HFFc6 (cell line): ENCODE results near the gene ARHGEF7. TPM values are rescaled to one million over a fixed set of nuclear protein-coding genes. Genes with fewer than 3 reads are reported as not detected.

Experiments used
- DNase-seq: peaks from one replicate; pipeline ENCODE4 v3.0.0-alpha.2; 2018
- H3K27ac Mint-ChIP-seq: 2 replicates; pipeline ENCODE4 v1.8.0; 2020; ENCODE audit warnings: mild to moderate bottlenecking, mixed read lengths
- H3K27me3 Mint-ChIP-seq: 2 replicates; pipeline ENCODE4 v1.8.0; 2021; ENCODE audit warnings: mild to moderate bottlenecking, moderate library complexity, mixed read lengths; ENCODE audit not compliant: insufficient read depth
- H3K36me3 Mint-ChIP-seq: 2 replicates; pipeline ENCODE4 v1.8.0; 2021; ENCODE audit warnings: low read depth, mixed read lengths
- H3K4me1 Mint-ChIP-seq: 2 replicates; pipeline ENCODE4 v1.8.0; 2020; ENCODE audit warnings: low read depth, mixed read lengths
- H3K4me3 Mint-ChIP-seq: 2 replicates; pipeline ENCODE4 v1.8.0; 2020; ENCODE audit warnings: mild to moderate bottlenecking, moderate library complexity, mixed read lengths
- H3K9me3 Mint-ChIP-seq: 2 replicates; pipeline ENCODE4 v1.8.0; 2020; ENCODE audit warnings: mild to moderate bottlenecking, mixed read lengths
- total RNA-seq, 6 experiments: library from RNA; stranded (reverse); fragmentation: NEBNext Ultra II Directional; extraction: Animal tissue kit (Norgen Biotek cat#: 25700); gene quantifications; 2 replicates in 1 of 6; 3 replicates in 5 of 6; pipeline ENCODE4 v1.2.3, GENCODE V29; 2021
- TF ChIP-seq, protein P1 (sequence below): fragments of 200-600 bp; sonication (generic); IDR thresholded peaks from 2 replicates; pipeline ENCODE4 v1.5.0; 2021; ENCODE audit warnings: antibody characterized with exemption, mild to moderate bottlenecking

ARHGEF7 gene
- total RNA-seq, 6 experiments from 2014 or later, result 32.3 to 38.1 (median 35.0) TPM

DNA sequence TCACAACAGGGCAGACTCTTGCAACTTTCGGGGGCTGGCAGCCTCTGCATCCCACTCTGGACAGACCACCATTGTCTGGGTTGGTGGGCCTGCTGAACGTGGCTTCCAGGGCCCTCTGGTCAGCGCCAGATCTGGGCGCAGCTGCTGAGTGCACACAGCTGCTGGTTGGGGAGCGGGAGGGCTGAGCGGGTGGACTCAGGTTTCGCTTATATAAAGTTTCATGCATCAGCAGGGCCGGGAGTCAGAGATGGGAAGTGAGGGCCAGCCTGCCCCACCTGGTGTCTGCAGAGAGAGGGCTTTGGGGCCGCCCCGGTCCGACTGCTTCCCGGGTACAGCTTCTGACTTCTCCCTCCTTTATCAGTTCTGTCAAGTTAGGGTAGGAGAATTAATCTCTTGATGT, 6.9 kb downstream of the ARHGEF7 start:
- Mint-ChIP-seq H3K4me3 (no peak overlapping the region), H3K27me3 (peaks cover 57% of the 10 kb centered on the region), H3K36me3 (no peaks in the 10 kb centered on the region), H3K9me3 (no peaks in the 10 kb centered on the region), H3K4me1 (no peaks in the 10 kb centered on the region; the same call in 1 of the 2 replicates), H3K27ac (no peak overlapping the region)
- TF ChIP-seq, protein P1, sequence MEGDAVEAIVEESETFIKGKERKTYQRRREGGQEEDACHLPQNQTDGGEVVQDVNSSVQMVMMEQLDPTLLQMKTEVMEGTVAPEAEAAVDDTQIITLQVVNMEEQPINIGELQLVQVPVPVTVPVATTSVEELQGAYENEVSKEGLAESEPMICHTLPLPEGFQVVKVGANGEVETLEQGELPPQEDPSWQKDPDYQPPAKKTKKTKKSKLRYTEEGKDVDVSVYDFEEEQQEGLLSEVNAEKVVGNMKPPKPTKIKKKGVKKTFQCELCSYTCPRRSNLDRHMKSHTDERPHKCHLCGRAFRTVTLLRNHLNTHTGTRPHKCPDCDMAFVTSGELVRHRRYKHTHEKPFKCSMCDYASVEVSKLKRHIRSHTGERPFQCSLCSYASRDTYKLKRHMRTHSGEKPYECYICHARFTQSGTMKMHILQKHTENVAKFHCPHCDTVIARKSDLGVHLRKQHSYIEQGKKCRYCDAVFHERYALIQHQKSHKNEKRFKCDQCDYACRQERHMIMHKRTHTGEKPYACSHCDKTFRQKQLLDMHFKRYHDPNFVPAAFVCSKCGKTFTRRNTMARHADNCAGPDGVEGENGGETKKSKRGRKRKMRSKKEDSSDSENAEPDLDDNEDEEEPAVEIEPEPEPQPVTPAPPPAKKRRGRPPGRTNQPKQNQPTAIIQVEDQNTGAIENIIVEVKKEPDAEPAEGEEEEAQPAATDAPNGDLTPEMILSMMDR, result no peak
- no peak for DNase-seq

DNA sequence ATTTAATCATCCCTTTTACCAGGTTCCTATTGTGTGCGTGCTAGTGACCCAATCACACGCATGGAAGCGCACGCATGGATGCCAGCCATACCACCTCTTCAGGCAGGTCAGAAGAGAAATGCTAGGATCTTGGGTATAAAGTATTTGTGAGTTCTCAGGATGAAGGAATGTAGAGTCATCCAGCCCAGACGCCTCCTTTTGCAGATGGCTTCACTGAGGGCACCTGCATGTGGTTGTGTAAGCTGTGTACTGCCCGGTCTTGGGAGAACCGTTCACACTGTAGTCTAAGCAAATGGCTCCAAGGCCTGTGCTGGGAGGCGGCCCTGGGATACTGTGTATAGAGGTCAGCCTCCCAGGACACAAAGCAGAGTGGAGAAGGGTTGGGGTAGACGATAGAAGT, 7.5 kb downstream of the ARHGEF7 start:
- H3K27ac Mint-ChIP-seq, result no peak overlapping the region
- no peaks in the 10 kb centered on the region; the same call in 1 of the 2 replicates for H3K4me1 Mint-ChIP-seq
- DNase-seq, result no peak
- peaks cover 51% of the 10 kb centered on the region for H3K27me3 Mint-ChIP-seq
- H3K36me3 Mint-ChIP-seq, result no peaks in the 10 kb centered on the region
- H3K9me3 Mint-ChIP-seq, result no peaks in the 10 kb centered on the region
- no peak overlapping the region for H3K4me3 Mint-ChIP-seq
- TF ChIP-seq, protein P1, result no peak

DNA sequence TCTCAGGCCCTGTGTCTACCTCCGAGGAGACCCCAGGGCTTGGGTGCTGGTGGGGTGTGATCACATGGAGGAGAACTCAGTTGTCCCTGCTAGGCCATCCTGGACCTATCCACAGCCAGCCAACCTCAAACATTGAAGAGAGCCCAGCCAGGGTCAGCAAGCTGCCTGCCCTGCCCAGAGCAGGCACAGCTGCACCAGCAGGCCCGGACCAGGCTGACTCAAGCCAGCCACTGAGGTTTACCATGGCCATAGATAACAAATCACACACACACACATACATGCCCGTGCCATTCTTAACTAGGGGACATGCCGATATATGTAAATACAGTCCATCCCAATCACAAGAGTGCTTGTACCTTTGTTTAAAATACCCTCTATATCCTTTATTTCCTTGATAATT, 8.1 kb downstream of the ARHGEF7 start:
- TF ChIP-seq, protein P1, result no peak
- Mint-ChIP-seq H3K4me1 (no peaks in the 10 kb centered on the region), H3K27ac (no peak overlapping the region), H3K4me3 (no peak overlapping the region), H3K36me3 (no peaks in the 10 kb centered on the region), H3K27me3 (peaks cover 49% of the 10 kb centered on the region), H3K9me3 (no peaks in the 10 kb centered on the region)
- DNase-seq, result no peak

DNA sequence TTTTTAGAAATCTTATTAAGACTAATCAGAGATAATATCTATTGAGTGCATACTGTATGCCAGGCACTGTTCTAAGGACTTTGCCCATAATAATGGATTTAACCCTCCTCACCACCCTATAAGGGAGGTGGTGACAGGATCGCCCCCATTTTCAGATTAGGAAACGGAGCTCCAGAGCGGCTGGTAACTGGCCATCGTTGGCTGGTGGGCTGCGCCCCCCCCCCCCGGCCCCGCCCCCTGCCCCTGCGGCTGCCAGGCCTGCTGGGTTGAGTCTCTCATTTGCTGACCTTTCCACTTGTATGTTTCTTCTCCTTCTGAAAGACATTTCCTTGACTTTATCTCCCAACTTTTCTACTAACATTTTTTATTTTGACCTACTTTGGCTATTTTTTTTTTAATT, 8.5 kb downstream of the ARHGEF7 start:
- Mint-ChIP-seq H3K27ac (no peak overlapping the region), H3K4me3 (no peak overlapping the region), H3K36me3 (no peaks in the 10 kb centered on the region), H3K27me3 (peaks cover 44% of the 10 kb centered on the region), H3K4me1 (no peaks in the 10 kb centered on the region), H3K9me3 (no peaks in the 10 kb centered on the region)
- TF ChIP-seq, protein P1, result no peak
- DNase-seq, result no peak

DNA sequence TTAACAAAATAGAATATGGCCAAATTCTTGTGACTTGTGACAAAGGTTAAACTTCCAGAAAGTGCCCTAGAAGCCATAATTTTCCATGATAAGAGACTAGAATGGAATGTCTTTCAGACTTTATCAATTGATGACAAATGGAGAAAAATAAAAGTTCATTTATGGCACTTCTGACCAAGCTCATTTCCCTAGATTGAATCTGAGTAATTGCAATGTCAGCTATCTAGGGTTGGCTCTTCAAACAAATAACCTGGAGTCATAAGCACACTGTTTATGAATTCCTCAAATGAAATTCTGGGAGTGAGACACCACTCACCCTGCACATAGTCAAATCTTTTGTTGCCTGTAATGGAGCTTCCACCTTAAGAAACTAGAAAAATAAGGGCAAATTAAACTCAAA, 11.4 kb downstream of the ARHGEF7 start:
- H3K27ac Mint-ChIP-seq, result no peak overlapping the region
- TF ChIP-seq, protein P1, result no peak
- no peaks in the 10 kb centered on the region for H3K36me3 Mint-ChIP-seq

More for the DNA sequence above, 11.4 kb downstream of the ARHGEF7 start:
- no peak overlapping the region for H3K4me3 Mint-ChIP-seq
- no peak for DNase-seq
- H3K4me1 Mint-ChIP-seq, result no peaks in the 10 kb centered on the region
- H3K27me3 Mint-ChIP-seq, result peaks cover 33% of the 10 kb centered on the region
- H3K9me3 Mint-ChIP-seq, result no peaks in the 10 kb centered on the region
